HG02678 (cell line): Measurements from ENCODE around the gene CCZ1B.
A peak's percentile ranks its signal among the peaks of the same experiment; 100 is the strongest.
"Not testable (repeated sequence)": the region's sequence is repeated elsewhere in the genome, so short reads cannot be mapped to it uniquely, and the experiment has no call there.

Experiments used
- ATAC-seq: cut with Tn5 transposase; IDR thresholded peaks from one replicate; pipeline ENCODE4 v1.9.1; 2021; ENCODE audit warnings: mild to moderate bottlenecking, moderate library complexity; ENCODE audit not compliant: unreplicated experiment

CCZ1B gene

DNA sequence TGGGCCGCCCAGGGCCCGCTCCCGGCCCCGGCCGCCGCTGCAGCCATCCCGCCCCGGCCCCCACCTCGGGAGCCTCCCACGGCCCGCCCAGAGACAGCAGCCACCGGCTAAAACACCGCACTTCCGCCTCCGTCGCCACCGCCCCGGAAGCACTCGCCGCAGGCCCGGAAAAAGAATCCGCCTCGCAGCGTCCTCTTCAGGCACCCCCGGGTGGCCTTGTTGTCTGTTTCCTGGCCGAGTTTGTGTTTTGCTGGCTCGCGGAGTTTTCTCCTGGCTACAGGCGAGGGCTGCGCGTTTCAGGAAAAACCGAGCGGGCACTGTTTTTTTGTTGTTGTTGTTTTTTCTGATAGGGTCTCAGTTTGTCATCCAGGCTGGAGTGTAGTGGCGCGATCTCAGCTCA lies at the start of gene CCZ1B:
CCZ1B (minus strand) TSS at position 125 of the 400 bp plus-strand sequence; CDS start at position 47, 78 bp downstream.
- peak; percentile 99 for ATAC-seq

DNA sequence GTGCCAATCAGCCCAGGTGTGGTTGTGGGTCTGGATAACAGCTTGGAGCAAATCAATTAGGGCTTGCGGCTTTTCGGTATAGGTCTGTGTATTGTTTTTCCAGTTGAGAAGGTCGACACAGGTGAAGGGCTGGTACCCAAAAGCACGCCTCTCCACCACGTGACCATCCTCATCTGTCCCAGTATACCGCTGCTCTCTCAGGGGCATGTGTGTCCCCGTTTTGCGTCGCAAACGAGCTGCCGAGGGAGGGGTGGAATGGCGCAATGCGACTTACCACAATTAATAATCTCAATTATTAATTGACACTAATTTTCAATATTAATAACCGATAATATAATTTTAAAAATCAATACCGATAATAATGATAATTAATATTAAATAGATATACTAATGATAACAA lies 48.9 kb upstream of the CCZ1B start:
- not testable (repeated sequence) for ATAC-seq

DNA sequence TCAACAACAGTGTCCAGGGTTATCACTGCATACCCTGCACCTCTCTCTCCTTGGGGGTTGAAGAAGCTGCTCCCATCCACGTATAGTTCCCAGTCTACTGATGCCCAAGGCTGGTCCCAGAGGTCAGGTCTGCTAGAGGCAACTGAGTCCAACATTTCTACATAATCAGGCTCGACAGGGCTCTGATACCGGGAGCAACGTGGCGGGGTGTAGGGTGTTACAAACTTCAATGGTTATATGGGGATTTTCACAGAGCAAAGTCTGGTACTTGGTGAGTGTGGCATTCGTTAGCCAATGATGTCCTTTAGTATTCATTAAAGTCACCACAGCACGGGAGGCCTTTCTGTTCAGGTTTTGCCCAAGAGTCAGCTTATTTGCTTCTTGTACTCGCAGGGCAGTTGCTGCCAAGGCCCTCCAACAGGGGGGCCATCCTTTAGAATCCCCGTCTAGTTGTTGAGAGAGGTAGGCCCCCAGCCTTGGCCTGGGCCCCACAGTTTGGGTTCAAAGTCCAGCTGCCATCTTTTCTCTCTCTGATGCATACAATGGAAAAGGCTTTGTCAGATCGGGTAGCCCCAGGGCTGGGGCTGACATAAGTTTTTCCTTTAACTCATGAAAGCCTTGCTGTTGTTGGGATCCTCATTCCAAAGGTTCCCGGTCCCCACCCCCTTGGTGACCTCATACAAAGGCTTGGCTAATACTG lies 46.3 kb upstream of the CCZ1B start:
- ATAC-seq = not testable (repeated sequence)

DNA sequence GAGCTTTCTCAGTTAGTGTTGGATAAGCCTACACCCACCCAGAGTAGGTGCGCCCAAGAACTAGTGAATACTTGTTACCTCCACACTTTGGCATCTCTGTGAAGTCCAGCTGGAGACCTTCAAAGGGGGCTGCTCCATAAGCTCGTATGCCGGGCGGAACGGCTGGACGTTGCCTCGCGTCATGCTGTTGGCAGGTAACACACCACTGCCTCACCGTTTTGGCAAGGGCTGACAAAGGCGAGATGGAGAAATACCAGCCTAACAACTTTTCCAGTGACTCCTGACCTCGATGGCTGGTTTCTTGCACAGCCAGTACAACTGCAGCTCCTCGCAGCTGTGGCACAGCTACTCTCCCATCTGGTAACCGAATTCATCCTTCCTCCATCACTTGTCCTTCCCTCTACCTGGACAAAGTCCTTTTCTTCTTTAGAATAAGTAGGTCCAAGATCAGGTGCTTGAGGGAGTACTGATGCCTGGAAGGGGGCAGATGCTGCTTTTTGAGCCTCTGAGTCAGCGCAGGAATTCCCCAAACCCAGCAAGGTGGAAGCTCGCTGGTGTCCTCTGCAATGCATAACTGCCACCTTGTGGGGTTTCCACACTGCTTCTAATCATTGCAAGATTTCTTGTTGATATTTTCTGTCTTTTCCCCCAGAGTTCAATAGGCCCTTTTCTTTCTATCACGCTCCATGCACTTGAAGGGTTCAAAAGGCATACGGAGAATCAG lies 45.5 kb upstream of the CCZ1B start:
- ATAC-seq = not testable (repeated sequence)

DNA sequence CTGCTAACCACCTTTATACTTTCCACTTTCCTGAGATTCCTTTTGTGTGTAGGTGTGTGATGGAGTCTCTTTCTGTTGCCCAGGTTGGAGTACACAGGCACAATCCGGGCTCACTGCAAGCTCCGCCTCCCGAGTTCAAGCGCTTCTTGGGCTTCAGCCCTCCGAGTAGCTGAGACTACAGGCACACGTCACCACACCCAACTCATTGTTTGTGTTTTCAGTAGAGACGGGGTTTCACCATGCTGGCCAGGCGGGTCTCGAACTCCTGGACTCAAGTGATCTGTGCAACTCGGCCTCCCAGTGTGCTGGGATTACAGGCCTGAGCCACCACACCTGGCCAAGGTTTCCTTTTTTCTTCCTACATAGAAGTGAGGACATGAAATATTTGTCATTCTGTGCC lies 38.7 kb upstream of the CCZ1B start:
- ATAC-seq = not testable (repeated sequence)

DNA sequence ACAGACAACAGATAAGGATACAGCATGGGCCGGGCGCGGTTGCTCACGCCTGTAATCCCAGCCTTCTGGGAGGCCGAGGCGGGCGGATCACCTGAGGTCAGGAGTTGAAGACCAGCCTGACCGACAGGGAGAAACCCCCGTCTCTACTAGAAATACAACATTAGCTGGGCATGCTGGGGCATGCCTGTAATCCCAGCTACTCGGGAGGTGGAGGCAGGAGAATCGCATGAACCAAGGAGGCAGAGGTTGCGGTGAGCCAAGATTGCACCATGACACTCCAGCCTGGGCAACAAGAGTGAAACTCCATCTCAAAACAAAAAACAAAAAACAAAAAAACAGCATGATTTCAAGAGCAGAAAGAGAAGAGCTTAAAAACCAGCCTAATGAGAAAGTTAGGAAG lies 38.1 kb upstream of the CCZ1B start:
- ATAC-seq = not testable (repeated sequence)

DNA sequence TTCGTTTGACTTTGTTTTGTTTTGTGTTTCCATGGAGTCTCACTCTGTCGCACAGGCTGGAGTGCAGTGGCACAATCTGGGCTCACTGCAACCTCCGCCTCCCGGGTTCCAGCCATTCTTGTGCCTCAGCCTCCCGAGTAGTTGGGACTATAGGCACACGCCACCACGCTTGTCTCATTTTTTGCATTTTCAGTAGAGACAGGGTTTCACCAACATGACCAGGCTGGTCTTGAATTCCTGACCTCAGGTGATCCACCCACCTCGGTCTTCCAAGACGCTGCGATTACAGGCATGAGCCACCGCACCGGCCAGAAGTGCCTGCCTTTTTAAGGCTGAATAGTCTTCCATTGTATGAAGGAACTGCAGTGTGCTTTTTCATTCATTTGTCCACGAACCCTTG lies 36.8 kb upstream of the CCZ1B start:
- ATAC-seq = not testable (repeated sequence)

DNA sequence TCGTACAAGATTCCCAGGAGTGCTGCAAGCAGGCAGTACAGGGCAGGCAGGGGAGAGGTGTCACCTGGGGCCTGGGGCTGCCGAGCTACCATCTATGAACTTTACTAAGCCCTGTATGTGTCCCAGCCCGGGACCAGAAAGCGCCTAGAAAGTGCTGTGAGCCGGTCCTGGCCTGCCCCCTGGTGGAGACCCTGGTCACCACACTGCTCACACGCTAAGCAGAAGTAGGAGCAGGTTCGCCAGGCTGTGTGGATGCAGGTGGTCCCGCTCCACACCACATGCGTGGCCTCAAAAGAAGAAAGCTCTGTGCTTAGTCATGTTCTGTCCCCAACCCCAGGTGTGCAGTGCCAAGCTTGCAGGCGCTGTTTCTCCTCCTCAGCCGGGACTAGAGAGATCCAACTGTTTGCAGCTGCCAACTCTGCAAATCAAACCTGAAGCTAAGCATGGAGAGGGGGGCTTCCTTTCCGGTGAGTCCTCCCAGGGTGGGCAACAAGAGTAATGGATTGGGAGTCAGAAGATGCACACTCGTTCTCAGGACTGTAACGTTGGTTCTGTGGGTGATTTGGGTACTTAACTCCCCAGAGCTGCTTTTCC lies 31.7 kb upstream of the CCZ1B start:
- ATAC-seq = not testable (repeated sequence)

DNA sequence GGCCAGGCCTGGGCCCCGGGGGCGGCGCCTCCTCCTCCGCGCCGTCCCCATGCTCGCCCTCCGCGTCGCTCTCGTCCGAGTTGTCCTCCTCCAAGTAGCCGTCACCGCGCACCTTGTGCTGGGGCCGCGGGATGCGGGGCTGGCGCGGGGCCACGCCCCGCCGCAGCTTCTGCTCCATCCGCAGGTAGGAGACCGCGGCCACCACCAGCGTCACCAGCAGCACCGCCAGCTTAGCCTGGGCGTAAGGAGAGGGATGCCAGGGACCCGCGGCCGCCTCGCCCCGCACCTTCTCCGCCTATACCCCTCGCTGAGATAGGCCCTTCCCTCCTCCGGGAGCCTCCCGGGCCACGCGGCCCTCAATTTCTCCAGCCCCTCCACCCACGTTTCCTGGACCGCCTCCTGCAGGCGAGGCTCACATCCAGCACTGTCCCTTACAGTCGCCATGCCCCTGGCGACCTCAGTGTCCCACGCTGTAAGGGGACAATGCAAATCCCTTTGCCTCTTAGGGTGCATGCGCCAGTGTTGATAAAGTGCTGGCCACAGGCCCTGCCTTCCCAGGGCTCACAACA lies 29.6 kb upstream of the CCZ1B start:
- ATAC-seq = not testable (repeated sequence)

DNA sequence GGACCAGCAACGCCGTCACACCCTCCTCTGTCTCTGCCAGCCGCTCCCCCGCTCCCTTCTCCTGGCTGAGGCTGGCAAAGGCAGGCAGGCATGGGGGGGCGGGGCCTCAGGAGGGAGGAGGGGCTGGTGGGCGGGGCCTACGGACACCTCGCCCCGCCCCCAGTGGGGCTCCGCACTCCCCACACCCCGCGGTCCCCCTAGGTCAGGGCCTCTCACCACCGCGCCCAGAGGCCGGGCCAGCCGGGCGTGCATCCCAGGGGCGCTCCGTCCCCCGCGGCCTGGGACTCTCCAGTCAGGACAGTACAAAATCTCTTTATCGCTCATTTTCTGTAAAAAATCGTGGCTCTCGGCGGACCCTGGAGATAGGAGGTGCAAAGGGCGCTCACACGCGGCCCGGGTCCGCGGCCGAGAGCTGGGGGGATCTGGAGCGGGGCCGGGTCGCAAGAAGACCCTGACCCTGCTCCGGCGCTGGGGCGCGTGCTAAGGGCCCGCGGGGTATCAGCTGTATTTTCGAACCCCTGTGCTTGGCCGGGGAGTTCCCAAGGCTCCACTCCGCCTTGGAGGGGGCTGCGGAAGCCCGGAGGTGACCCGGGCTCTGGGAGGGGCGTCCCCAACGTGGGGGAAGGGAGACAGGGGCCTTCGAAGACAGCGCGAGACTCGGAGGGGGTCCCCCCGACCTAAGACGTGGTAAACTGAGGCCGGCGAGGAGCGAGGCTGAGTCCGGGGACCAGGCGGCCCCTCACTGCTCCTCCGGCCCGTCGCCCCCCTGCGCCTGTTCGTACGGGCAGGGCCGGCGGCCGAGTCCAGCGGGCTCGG lies 28.9 kb upstream of the CCZ1B start:
- ATAC-seq = not testable (repeated sequence)

DNA sequence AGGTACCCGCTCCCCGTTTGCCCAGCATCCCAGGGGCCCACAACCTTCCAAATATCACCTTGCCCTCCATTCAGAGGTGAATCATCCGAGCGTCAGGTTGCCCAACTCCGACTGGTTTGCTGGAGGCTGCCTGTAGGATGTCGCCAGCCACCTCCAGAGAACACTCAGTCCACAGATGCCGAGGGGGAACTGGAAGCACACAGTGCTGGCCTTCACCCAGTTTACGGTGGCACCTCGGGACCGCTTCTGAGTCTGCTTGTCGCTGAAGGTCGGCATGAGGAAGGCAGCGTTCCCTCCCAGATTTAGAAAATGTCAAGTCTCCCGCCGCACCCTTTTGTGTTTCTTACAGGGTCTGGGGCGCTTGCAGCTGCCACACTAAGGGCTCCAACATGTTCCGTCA lies 27.6 kb upstream of the CCZ1B start:
- ATAC-seq = not testable (repeated sequence)

DNA sequence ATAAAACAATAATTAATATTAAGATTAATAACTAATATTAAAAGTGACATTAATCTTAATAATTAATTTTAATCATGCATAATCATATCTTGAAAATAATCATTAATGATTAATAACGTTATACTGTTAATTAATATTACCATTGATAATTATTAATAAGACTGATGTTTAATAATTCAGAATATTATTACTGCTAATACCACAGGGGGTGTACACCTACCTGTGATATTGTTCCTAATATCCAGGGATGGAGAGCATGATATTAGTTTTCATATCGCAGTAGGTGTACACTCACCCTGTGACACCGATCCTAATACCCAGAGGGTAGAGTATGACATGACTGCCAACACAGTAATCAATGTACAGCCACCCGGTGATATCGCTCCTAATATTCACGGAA lies 23.1 kb upstream of the CCZ1B start:
- ATAC-seq = not testable (repeated sequence)

DNA sequence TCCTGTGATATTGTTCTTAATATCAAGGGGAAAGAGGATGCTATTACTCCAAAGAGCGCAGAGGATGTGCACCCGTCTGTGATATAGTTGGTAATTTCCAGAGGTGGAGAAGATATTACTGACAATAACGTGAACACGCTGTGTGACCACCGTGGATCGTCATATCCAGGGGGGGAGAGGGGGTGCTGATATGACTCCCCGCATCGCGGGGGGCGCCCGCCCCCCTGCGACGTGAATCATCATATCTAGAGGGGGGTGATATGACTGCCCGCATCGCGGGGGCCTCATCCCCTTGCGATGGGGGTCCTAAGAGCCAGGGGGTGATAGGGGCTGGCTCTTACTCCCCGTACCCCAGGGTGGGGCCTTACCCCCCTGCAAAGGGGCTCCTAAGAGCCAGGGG lies 21.7 kb upstream of the CCZ1B start:
- not testable (repeated sequence) for ATAC-seq

DNA sequence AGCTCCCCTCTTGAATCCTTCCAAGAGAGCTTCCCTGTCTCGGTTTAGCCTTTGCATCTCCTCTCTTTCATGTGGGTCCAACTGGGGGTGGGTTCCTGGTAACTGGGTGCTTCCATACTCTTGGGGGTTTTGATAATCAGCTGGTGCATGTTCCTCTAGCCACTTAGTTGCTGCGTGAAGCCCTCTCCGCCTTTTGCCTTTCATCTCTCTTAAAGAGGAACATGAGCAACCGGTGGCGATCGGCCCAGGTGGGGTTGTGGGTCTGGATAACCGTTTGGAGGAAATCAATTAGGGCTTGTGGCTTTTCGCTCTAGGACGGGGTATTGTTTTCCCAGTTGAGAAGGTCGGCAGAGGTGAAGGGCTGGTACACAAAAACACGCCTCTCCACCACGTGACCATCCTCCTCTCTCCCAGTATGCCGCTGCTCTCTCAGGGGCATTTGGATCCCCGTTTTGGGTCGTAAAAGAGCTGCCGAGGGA lies 19.9 kb upstream of the CCZ1B start:
- ATAC-seq = not testable (repeated sequence)

DNA sequence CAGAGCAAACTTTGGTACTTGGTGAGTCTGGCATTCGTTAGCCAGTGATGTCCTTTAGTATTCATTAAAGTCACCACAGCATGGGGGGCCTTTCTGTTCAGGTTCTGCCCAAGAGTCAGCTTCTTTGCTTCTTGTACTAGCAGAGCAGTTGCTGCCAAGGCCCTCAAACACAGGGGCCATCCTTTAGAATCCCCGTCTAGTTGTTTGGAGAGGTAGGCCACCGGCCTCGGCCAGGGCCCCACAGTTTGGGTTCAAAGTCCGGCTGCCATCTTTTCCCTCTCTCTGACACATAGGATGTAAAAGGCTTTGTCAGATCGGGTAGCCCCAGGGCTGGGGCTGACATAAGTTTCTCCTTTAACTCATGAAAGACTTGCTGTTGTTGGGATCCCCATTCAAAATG lies 17.6 kb upstream of the CCZ1B start:
- not testable (repeated sequence) for ATAC-seq

DNA sequence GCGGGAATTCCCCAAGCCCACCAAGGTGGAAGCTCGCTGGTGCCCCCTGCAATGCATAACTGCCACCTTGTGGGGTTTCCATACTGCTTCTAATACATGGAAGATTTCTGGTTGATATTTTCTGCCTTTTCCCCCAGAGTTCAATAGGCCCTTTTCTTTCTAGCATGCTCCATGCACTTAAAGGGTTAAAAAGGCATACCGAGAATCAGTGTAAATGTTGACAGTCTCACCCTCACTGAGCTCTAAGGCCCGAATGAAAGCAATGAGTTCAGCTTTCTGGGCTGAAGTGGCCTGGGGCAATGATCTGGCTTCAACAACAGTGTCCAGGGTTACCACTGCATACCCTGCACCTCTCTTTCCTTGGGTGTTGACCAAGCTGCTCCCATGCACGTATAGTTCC lies 17.0 kb upstream of the CCZ1B start:
- ATAC-seq = not testable (repeated sequence)

DNA sequence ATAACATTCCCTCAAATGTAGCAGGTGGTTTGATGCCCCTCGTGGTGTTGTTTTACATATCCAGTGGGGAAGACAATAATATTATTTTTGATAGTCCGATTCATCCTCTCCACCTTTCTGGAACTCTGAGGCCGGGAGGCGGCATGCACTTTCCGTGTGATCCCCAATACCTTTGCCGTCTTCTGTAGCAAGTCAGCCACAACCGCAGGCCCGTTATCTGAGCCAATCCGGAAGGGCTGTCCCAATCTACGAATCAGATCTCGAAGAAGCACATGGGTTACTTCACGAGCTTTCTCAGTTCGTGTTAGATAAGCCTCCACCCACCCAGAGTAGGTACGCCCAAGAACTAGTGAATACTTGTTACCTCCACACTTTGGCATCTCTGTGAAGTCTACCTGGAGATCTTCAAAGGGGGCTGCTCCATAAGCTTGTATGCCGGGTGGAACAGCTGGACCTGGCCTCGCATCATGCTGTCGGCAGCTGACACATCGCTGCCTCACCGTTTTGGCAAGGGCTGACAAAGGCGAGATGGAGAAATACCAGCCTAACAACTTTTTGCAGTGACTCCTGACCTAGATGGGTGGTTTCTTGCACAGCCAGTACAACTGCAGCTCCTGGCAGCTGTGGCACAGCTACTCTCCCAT lies 16.3 kb upstream of the CCZ1B start:
- not testable (repeated sequence) for ATAC-seq

DNA sequence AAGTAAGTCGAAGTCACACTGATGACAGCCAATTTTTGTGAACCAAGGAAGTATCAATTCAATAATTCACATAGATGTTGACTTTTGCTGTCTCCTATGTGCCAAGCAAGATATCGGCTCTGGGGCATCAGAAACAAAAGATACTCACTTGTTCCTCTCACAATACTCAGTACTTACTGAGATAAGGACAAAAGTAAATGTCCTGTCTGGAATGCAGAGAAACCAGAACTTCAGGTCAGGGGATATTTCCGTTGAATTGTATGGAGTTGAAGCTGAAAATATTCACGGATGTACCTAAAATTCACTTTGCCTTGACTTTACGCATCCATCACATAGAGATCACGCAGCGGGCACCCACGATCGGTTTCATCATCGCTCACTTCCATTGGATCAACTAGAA lies 11.0 kb upstream of the CCZ1B start:
- ATAC-seq = not testable (repeated sequence)

DNA sequence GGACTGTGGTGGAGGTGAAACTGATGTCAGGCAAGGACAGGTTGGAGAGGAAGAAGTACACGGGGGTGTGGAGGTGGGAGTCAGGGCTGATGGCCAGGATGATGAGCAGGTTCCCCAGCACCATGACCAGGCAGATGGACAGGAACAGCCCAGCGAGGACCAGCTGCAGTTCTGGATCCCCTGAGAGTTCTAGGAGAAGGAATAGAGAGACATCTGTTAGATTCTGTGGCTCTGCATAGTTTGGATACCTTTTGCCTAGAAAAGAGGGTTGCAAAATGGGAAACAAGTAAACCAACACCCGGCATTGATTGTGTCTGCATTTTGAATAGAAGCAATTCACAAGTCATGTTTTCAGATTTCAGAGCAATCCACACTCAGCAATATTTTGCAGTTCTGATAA lies 9.4 kb upstream of the CCZ1B start:
- not testable (repeated sequence) for ATAC-seq

DNA sequence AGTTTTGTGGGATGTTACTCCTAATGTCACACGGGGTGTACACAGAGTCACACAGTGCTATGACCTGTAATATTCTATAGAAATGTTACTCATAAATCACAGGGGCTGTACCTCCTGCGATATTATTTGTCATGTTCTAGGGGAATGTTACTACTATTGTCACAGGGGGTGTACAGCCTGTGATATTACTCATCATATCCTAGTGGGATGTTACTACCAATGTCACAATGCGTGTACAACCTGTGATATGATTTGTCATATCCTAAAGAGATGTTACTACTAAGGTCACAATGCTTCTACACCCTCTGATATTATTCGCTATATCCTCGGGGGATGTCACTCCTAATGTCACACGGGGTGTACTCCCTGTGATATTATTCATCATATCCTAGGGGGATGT lies 7.6 kb upstream of the CCZ1B start:
- ATAC-seq = no peak
